UCSD-AML1 (cell line): ENCODE data around the gene SMC6.

Source experiments
- DNase-seq: peaks from one replicate; lab custom pipeline; 2025; ENCODE audit not compliant: unreplicated experiment; lab: John Stamatoyannopoulos, UW

Gene SMC6

GRCh38 chr2:17620280-17620679, 133.3 kb downstream of the SMC6 start:
- DNase-seq: no peak

DNA sequence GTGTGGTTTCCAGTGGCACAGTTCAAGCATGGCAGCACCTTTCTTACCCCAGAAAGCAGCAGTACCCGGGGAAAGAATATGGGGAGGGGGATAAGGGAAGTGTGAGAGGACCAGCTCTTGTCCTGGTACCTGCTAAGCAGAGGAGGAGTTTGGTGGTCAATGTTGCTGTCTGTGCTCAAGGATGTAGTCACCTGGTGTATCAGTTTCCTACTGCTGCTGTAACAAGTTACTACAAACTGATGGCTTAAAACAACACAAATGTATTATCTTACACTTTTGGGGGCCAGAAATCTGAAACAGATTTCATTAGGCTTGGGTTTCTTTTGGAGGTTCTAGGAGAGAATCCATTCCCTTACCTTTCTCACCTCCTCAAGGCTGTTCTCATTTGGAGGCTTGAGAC, 135.7 kb downstream of the SMC6 start:
- no peak for DNase-seq

- DNase-seq: no peak
Measured at GRCh38 chr2:17617516-17617915, 136.1 kb downstream of the SMC6 start.

- no peak for DNase-seq
Measured at GRCh38 chr2:17616405-17616804, 137.2 kb downstream of the SMC6 start.

- DNase-seq: no peak
Measured at GRCh38 chr2:17615728-17616351, 137.8 kb downstream of the SMC6 start.

DNA sequence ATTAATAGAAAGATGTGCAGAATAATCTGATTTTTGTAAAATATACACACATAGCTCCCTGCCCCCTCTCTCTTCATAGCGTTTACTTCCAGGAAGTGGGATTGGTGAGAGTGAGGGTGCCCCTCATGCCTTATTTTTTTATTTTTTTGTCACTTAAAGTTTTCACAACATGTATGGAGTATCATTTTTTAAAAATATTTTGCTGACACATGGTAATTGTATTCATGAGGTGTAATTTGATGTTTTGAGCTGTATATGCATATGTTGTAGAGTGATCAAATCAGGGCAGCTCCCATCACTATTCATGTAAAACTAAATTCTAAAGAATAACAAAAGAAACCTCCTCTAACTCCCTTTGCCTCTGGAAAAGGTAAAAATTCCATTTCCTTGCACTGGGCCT, 138.5 kb downstream of the SMC6 start:
- DNase-seq: no peak

- DNase-seq: no peak
Measured at GRCh38 chr2:17614174-17614930, 139.3 kb downstream of the SMC6 start.
